Keratinocyte (primary cell): ENCODE measurements around the gene DDX20.

Experiments
- EZH2 ChIP-seq: IDR thresholded peaks from one replicate; pipeline ENCODE4 v1.6.1; 2012; ENCODE audit warnings: inconsistent platforms, mild to moderate bottlenecking, low read length, moderate library complexity
- TF ChIP-seq, protein P1 (sequence below), 3 experiments: IDR thresholded peaks in 1 of 3; conservative IDR thresholded peaks in 1 of 3; optimal IDR thresholded peaks in 1 of 3; 2 replicates in 2 of 3; 3 replicates in 1 of 3; pipeline versions ENCODE3 to v1.5.1; 2011; ENCODE audit warnings: low read length in 3 of 3, mild to moderate bottlenecking in 3 of 3, moderate library complexity in 2 of 3, control low read depth in 1 of 3, inconsistent platforms in 1 of 3; ENCODE audit not compliant: insufficient read depth in 2 of 3; ENCODE audit errors: extremely low read depth in 1 of 3

GRCh38 chr1:111756124-111756513 lies 418 bp downstream of the DDX20 start:
- TF ChIP-seq, protein P1, sequence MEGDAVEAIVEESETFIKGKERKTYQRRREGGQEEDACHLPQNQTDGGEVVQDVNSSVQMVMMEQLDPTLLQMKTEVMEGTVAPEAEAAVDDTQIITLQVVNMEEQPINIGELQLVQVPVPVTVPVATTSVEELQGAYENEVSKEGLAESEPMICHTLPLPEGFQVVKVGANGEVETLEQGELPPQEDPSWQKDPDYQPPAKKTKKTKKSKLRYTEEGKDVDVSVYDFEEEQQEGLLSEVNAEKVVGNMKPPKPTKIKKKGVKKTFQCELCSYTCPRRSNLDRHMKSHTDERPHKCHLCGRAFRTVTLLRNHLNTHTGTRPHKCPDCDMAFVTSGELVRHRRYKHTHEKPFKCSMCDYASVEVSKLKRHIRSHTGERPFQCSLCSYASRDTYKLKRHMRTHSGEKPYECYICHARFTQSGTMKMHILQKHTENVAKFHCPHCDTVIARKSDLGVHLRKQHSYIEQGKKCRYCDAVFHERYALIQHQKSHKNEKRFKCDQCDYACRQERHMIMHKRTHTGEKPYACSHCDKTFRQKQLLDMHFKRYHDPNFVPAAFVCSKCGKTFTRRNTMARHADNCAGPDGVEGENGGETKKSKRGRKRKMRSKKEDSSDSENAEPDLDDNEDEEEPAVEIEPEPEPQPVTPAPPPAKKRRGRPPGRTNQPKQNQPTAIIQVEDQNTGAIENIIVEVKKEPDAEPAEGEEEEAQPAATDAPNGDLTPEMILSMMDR (optimal IDR thresholded peaks at IDR 0.05 in 1 of 3, IDR thresholded peaks at IDR 0.05 in 1 of 3, conservative IDR thresholded peaks at IDR 0.05 in 1 of 3; ENCODE audit: extremely low read depth in 1 of 3, insufficient read depth in 2 of 3, low read length in 3 of 3), result no peak
- no peak for TF ChIP-seq EZH2
